ENCODE results near the gene PARP2. TPM values are rescaled to one million over a fixed set of nuclear protein-coding genes. Genes with fewer than 3 reads are reported as not detected.

Gene PARP2
- total and polyA plus RNA-seq, 2 of the 8 experiments (the other 6 are each of a cell fraction or from before 2014, with no cell fraction given) = 27.7 to 41.7 TPM

DNA sequence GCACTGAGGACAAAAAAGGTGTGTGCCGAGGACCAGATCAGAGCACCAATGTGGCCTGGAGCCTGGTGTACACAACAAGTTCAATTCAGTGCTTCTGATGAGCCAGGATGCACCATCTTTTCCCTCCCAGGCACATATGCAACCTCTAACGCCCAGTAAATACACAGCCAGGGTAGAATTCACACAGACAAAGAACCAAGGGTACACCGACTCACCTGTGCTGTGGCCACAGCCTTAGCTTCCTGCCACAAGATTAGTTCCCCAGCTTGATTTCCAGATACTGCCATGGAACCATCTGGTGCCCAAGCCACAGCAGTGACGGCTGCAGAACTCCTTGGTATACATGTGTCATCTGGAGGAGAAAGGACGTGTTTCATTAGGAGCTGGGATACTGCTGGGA, 29.4 kb downstream of the PARP2 start:
- Histone ChIP-seq H2AFZ (ENCODE audit: low read length) (no peak overlapping the region), H3K56ac (replicated peaks; ENCODE audit: insufficient read length, low read depth, low read length) (no peak overlapping the region), H3K27ac (ENCODE audit: low read depth, low read length) (no peak overlapping the region), H3K4ac (replicated peaks; ENCODE audit: insufficient read length, low read depth, low read length) (no peak overlapping the region), H2BK120ac (replicated peaks; ENCODE audit: low read depth, low read length) (no peak overlapping the region), H3K9me3 (ENCODE audit: insufficient read depth in 2 of 2, low read depth in 1 of 2, low read length in 1 of 2) (no peaks in the 10 kb centered on the region), H3K14ac (ENCODE audit: insufficient read length) (no peak overlapping the region), H3K18ac (ENCODE audit: extremely low read depth, low read length) (no peak overlapping the region), H3K4me3 (ENCODE audit: extremely low read depth in 1 of 4, insufficient read depth in 2 of 4, low read depth in 3 of 4, low read length in 4 of 4) (no peak overlapping the region), H3K4me1 (replicated peaks in 1 of 4; ENCODE audit: control insufficient read depth in 3 of 4, insufficient read depth in 4 of 4, low read length in 3 of 4) (no peaks in the 10 kb centered on the region), H3K9ac (replicated peaks in 1 of 4; ENCODE audit: extremely low read depth in 1 of 4, low read depth in 3 of 4, low read length in 3 of 4) (no peak overlapping the region), H2BK20ac (ENCODE audit: low read length) (no peak overlapping the region), H3K23me2 (ENCODE audit: low read depth, low read length) (no peaks in the 10 kb centered on the region; the same call in 1 of the 2 replicates), H3K79me1 (ENCODE audit: low read depth, low read length) (no peaks in the 10 kb centered on the region), H2BK12ac (ENCODE audit: low read depth, low read length) (no peak overlapping the region), H4K91ac (replicated peaks; ENCODE audit: insufficient read length, low read length) (no peak overlapping the region), H3K23ac (ENCODE audit: insufficient read length) (no peak overlapping the region), H3K4me2 (ENCODE audit: insufficient read depth in 1 of 2, low read depth in 2 of 2, low read length in 2 of 2) (no peak overlapping the region), H3K36me3 (ENCODE audit: control insufficient read depth in 2 of 4, insufficient read depth in 4 of 4, low read length in 3 of 4) (peaks cover 0 to 19% (median 10%) of the 10 kb centered on the region in 4 experiments; a peak in 7 of 8 replicates), H2BK15ac (ENCODE audit: low read length) (no peak overlapping the region), H4K5ac (ENCODE audit: insufficient read length, low read depth, low read length) (no peak overlapping the region), H4K8ac (ENCODE audit: extremely low read depth, insufficient read depth, low read length) (no peak overlapping the region; the same call in 1 of the 2 replicates), H4K20me1 (replicated peaks in 1 of 2; ENCODE audit: control insufficient read depth in 1 of 2, insufficient read depth in 2 of 2, low read length in 2 of 2) (peaks cover 0 to 2% of the 10 kb centered on the region in 2 experiments), H3K79me2 (ENCODE audit: control insufficient read depth in 1 of 2, insufficient read depth in 2 of 2, low read length in 2 of 2) (no peaks in the 10 kb centered on the region), H2BK5ac (ENCODE audit: low read depth, low read length) (no peak overlapping the region), H2AK5ac (ENCODE audit: low read depth, low read length) (no peak overlapping the region), H3K27me3 (replicated peaks in 1 of 4; ENCODE audit: control insufficient read depth in 3 of 4, extremely low read depth in 1 of 4, insufficient read depth in 3 of 4, low read length in 3 of 4) (no peaks in the 10 kb centered on the region)
- no peak for FAIRE-seq
- DNase-seq (ENCODE audit: low read depth in 1 of 2, low spot score in 2 of 2) = no peak
- ChIA-PET POLR2A (ENCODE audit: partially characterized antibody) (interaction anchor here (1.3 kb wide), 1 partner anchor 55 kb away, joined by 3 read pairs; no protein-coding TSS in a partner anchor), CTCF (ENCODE audit: partially characterized antibody) (no interaction called here)
- 84% methylated on average over 5 of the region's 5 CpGs; no CpG with 5 or more reads in 1 of the 2 experiments for WGBS, 2 experiments (ENCODE audit: extremely low coverage in 1 of 2, insufficient coverage in 1 of 2, insufficient read length in 1 of 2, insufficient replicate concordance in 2 of 2, low coverage in 1 of 2, low lambda C conversion rate in 2 of 2, missing lambda C conversion rate in 1 of 2)
- TF ChIP-seq SAP30 (IDR thresholded peaks at IDR 0.05; ENCODE audit: insufficient read depth, insufficient replicate concordance, low read length) (no peak), BCL11A (IDR thresholded peaks at IDR 0.05; ENCODE audit: low read depth in 2 of 2, low read length in 2 of 2) (no peak), CHD2 (IDR thresholded peaks at IDR 0.05; ENCODE audit: low read length) (no peak), USF2 (IDR thresholded peaks at IDR 0.05; ENCODE audit: low read length) (no peak), TBP (IDR thresholded peaks at IDR 0.05; ENCODE audit: low read depth, low read length) (no peak), MAFK (IDR thresholded peaks at IDR 0.05; ENCODE audit: low read depth, low read length) (no peak), SUZ12 (IDR thresholded peaks at IDR 0.05; ENCODE audit: low read length) (no peak), JUN (IDR thresholded peaks at IDR 0.05; ENCODE audit: low read depth, low read length) (no peak), RFX5 (IDR thresholded peaks at IDR 0.05; ENCODE audit: borderline replicate concordance, low read depth, low read length) (no peak), TCF12 (IDR thresholded peaks at IDR 0.05; ENCODE audit: low read depth, low read length) (no peak), SIRT6 (IDR thresholded peaks at IDR 0.05; ENCODE audit: low read length) (no peak), CBX5 (IDR thresholded peaks at IDR 0.05; ENCODE audit: low read depth, low read length) (no peak), BRCA1 (IDR thresholded peaks at IDR 0.05; ENCODE audit: low read depth, low read length) (no peak)
- TF ChIP-seq, protein P1, sequence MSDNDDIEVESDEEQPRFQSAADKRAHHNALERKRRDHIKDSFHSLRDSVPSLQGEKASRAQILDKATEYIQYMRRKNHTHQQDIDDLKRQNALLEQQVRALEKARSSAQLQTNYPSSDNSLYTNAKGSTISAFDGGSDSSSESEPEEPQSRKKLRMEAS (IDR thresholded peaks at IDR 0.05) = no peak

Data from H1 (cell line).